Panc1 (cell line): Measurements from ENCODE around the gene CASTOR1. TPM values are rescaled to one million over a fixed set of nuclear protein-coding genes. Genes with fewer than 3 reads are reported as not detected.

Source experiments
- ATAC-seq: fragments of 200-7000 bp; cut with Tn5 transposase; 2 replicates; pipeline ENCODE4 v1.9.1; 2020; ENCODE audit warnings: mild to moderate bottlenecking, moderate library complexity
- BruUV-seq: library from RNA; stranded (reverse); fragments of 400-500 nt; replicated peaks from 2 replicates; lab custom pipeline; 2021; lab: Mats Ljungman, UMichigan
- CTCF ChIA-PET: fragments of 300-600 bp; sonication (Branson Sonifier 250); formaldehyde crosslinking; loops from one replicate; lab custom pipeline; 2022; ENCODE audit warnings: antibody characterized with exemption; lab: Charles Lee
- POLR2A ChIA-PET: fragments of 300-600 bp; sonication (Branson Sonifier 250); formaldehyde crosslinking; loops from one replicate; lab custom pipeline; 2022; ENCODE audit warnings: antibody characterized with exemption; lab: Charles Lee
- DNase-seq: peaks from one replicate; pipeline ENCODE4 v3.0.0-alpha.2; 2010; ENCODE audit warnings: low read depth, low spot score
- H3K27ac ChIP-seq: 2 replicates; pipeline ENCODE4 v1.5.1; 2011; ENCODE audit warnings: mild to moderate bottlenecking, low read length, inconsistent platforms
- H3K27me3 ChIP-seq: fragments of 200-500 bp; sonication (Bioruptor generic); 2 replicates; pipeline ENCODE4 v1.6.0; 2014; ENCODE audit warnings: low read length, inconsistent platforms; ENCODE audit not compliant: control insufficient read depth, insufficient read depth
- H3K36me3 ChIP-seq: fragments of 200-500 bp; sonication (Bioruptor generic); 2 replicates; pipeline ENCODE4 v1.5.1; 2014; ENCODE audit warnings: inconsistent platforms, mild to moderate bottlenecking, low read length, moderate library complexity; ENCODE audit not compliant: control insufficient read depth, insufficient read depth
- H3K4me1 ChIP-seq: 2 replicates; pipeline ENCODE4 v1.5.1; 2011; ENCODE audit warnings: inconsistent platforms, mild to moderate bottlenecking, low read length, moderate library complexity; ENCODE audit not compliant: control insufficient read depth, insufficient read depth
- H3K4me3 ChIP-seq, 2 experiments: 2 replicates each; pipeline ENCODE4 v1.5.1; 2011 to 2012; ENCODE audit warnings: low read depth in 2 of 2, low read length in 2 of 2, mild to moderate bottlenecking in 2 of 2, inconsistent platforms in 1 of 2, moderate library complexity in 1 of 2
- H3K9me3 ChIP-seq: fragments of 200-500 bp; sonication (Bioruptor generic); 2 replicates; pipeline ENCODE4 v1.5.1; 2014; ENCODE audit warnings: low read depth, mild to moderate bottlenecking, inconsistent platforms, low read length, moderate library complexity; ENCODE audit not compliant: control insufficient read depth, insufficient read depth
- POLR2AphosphoS5 ChIP-seq: IDR thresholded peaks from 2 replicates; pipeline ENCODE4 v1.6.1; 2012; ENCODE audit warnings: mild to moderate bottlenecking, low read depth, low read length, moderate library complexity
- SIN3A ChIP-seq: IDR thresholded peaks from 2 replicates; pipeline ENCODE4 v1.6.1; 2012; ENCODE audit warnings: low read depth, mild to moderate bottlenecking, low read length, moderate library complexity, borderline replicate concordance; ENCODE audit not compliant: insufficient read depth
- TCF7L2 ChIP-seq: IDR thresholded peaks from 2 replicates; pipeline ENCODE4 v1.6.1; 2011; ENCODE audit warnings: mild to moderate bottlenecking, low read depth, low read length, inconsistent platforms
- in situ Hi-C: cut with HindIII; loops from 2 replicates; pipeline ENCODE4 v1.10.0; 2016; ENCODE audit warnings: low sequenced_read_pairs, low pct_unique_long_range_greater_than_20kb
- intact Hi-C: fragments of 100-400 bp; cut with micrococcal nuclease; formaldehyde crosslinking; loops from one replicate; pipeline ENCODE4 v1.10.0; 2022; ENCODE audit not compliant: unreplicated experiment
- total RNA-seq: library from RNA; stranded (reverse); gene quantifications from one replicate; pipeline ENCODE4 v1.2.1, GENCODE V29; 2021; ENCODE audit not compliant: unreplicated experiment
- TF ChIP-seq, protein P1 (sequence below), 2 experiments: IDR thresholded peaks; 2 replicates each; pipeline ENCODE4 v1.6.1; 2011 to 2012; ENCODE audit warnings: low read depth in 2 of 2, control low read depth in 1 of 2, low read length in 1 of 2, mild to moderate bottlenecking in 1 of 2, moderate library complexity in 1 of 2; ENCODE audit not compliant: insufficient read depth in 1 of 2
- TF ChIP-seq, protein P2 (sequence below): fragments of 450-650 bp; IDR thresholded peaks from 2 replicates; pipeline ENCODE4 v1.5.1; 2017; ENCODE audit warnings: mild to moderate bottlenecking

CASTOR1 gene
- total RNA-seq, 1 experiment from 2014 or later: 6.7 TPM

DNA sequence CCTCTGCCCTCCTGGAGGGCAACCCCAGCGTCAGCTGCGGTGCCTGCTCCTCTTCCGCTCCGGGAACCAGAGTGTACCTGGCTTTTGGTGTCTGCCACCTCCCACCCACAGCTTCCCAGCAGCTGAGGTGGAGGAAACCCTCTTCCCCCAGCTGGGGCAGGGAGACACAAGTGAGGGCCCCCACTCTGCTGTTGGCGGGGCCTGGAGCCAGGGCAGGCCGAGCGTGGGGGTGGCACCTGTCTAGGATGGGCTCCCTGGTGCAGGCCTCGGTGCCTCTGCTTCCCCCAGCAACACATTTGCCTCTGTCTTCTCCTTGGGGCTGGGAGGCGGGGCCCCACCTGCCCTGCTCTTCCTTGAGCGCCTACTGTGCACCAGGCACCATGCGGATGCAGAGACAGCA lies 29.0 kb downstream of the CASTOR1 start:
- Histone ChIP-seq H3K9me3 (no peaks in the 10 kb centered on the region), H3K27ac (no peak overlapping the region), H3K36me3 (no peaks in the 10 kb centered on the region; the same call in 1 of the 2 replicates), H3K4me1 (peaks cover 14% of the 10 kb centered on the region), H3K4me3 (no peak overlapping the region), H3K27me3 (no peaks in the 10 kb centered on the region)
- intact Hi-C loops (no loop called here), in situ Hi-C loops (no loop called here)
- ChIA-PET POLR2A (interaction anchor here (0.7 kb wide), 1 partner anchor 22 kb away, joined by 3 read pairs; no protein-coding TSS in a partner anchor), CTCF (no interaction called here)
- DNase-seq (no peak), ATAC-seq (no peak)
- no TSS peak for BruUV-seq
- TF ChIP-seq SIN3A (no peak), TCF7L2 (no peak), POLR2AphosphoS5 (no peak)
- TF ChIP-seq, protein P1, sequence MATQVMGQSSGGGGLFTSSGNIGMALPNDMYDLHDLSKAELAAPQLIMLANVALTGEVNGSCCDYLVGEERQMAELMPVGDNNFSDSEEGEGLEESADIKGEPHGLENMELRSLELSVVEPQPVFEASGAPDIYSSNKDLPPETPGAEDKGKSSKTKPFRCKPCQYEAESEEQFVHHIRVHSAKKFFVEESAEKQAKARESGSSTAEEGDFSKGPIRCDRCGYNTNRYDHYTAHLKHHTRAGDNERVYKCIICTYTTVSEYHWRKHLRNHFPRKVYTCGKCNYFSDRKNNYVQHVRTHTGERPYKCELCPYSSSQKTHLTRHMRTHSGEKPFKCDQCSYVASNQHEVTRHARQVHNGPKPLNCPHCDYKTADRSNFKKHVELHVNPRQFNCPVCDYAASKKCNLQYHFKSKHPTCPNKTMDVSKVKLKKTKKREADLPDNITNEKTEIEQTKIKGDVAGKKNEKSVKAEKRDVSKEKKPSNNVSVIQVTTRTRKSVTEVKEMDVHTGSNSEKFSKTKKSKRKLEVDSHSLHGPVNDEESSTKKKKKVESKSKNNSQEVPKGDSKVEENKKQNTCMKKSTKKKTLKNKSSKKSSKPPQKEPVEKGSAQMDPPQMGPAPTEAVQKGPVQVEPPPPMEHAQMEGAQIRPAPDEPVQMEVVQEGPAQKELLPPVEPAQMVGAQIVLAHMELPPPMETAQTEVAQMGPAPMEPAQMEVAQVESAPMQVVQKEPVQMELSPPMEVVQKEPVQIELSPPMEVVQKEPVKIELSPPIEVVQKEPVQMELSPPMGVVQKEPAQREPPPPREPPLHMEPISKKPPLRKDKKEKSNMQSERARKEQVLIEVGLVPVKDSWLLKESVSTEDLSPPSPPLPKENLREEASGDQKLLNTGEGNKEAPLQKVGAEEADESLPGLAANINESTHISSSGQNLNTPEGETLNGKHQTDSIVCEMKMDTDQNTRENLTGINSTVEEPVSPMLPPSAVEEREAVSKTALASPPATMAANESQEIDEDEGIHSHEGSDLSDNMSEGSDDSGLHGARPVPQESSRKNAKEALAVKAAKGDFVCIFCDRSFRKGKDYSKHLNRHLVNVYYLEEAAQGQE (IDR thresholded peaks at IDR 0.05; ENCODE audit: insufficient read depth in 1 of 2, low read depth in 2 of 2, low read length in 1 of 2): no peak
- TF ChIP-seq, protein P2, sequence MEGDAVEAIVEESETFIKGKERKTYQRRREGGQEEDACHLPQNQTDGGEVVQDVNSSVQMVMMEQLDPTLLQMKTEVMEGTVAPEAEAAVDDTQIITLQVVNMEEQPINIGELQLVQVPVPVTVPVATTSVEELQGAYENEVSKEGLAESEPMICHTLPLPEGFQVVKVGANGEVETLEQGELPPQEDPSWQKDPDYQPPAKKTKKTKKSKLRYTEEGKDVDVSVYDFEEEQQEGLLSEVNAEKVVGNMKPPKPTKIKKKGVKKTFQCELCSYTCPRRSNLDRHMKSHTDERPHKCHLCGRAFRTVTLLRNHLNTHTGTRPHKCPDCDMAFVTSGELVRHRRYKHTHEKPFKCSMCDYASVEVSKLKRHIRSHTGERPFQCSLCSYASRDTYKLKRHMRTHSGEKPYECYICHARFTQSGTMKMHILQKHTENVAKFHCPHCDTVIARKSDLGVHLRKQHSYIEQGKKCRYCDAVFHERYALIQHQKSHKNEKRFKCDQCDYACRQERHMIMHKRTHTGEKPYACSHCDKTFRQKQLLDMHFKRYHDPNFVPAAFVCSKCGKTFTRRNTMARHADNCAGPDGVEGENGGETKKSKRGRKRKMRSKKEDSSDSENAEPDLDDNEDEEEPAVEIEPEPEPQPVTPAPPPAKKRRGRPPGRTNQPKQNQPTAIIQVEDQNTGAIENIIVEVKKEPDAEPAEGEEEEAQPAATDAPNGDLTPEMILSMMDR: no peak

DNA sequence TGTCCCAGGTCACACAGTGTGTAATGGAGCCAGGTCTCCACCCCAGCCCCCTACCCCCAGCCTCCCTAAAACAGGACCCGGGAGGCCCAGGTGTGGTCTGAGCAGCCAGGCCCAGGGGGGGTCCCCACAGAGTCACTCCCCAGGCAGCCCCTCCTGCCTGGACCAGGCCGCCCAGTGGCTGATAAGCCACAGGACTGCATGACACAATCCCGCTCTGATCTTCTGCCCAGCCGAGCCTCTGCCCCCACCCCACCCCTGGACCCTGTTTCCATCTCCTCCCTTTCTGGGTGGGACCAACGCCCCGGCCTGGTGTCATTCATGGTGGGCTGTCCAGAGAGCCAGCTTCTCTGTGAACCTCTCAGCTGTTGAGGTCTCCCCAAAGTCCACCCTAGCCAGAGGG lies 35.0 kb downstream of the CASTOR1 start:
- no peak for DNase-seq

More for the DNA sequence above, 35.0 kb downstream of the CASTOR1 start:
- H3K27ac ChIP-seq: peak overlapping the region; percentile 98
- no TSS peak for BruUV-seq
- H3K4me1 ChIP-seq: peaks cover 64% of the 10 kb centered on the region
- no peaks in the 10 kb centered on the region for H3K9me3 ChIP-seq
- ChIA-PET POLR2A (interaction anchor here (0.6 kb wide), 1 partner anchor 64 kb away, joined by 3 read pairs; no protein-coding TSS in a partner anchor), CTCF (interaction anchor here (0.6 to 1.2 kb wide), 2 partner anchors 119 to 147 kb away, joined by 3 to 8 read pairs; no protein-coding TSS in a partner anchor)
- in situ Hi-C loops: no loop called here
- H3K36me3 ChIP-seq: no peaks in the 10 kb centered on the region; the same call in 1 of the 2 replicates
- TF ChIP-seq TCF7L2 (no peak), POLR2AphosphoS5 (no peak), SIN3A (no peak)
- TF ChIP-seq, protein P1 (IDR thresholded peaks at IDR 0.05; ENCODE audit: insufficient read depth in 1 of 2, low read depth in 2 of 2, low read length in 1 of 2): no peak
- TF ChIP-seq, protein P2: no peak
- no peaks in the 10 kb centered on the region for H3K27me3 ChIP-seq
- intact Hi-C loops: no loop called here
- no peak for ATAC-seq
- H3K4me3 ChIP-seq: peak overlapping the region; percentile 55 to 80; a peak in 3 of 4 replicates
